Measurements from ENCODE around the gene MYBBP1A. TPM values are rescaled to one million over a fixed set of nuclear protein-coding genes. Genes with fewer than 3 reads are reported as not detected.
A peak's percentile ranks its signal among the peaks of the same experiment; 100 is the strongest.

MYBBP1A gene
- total RNA-seq, 1 experiment from 2014 or later, result 130 TPM

DNA sequence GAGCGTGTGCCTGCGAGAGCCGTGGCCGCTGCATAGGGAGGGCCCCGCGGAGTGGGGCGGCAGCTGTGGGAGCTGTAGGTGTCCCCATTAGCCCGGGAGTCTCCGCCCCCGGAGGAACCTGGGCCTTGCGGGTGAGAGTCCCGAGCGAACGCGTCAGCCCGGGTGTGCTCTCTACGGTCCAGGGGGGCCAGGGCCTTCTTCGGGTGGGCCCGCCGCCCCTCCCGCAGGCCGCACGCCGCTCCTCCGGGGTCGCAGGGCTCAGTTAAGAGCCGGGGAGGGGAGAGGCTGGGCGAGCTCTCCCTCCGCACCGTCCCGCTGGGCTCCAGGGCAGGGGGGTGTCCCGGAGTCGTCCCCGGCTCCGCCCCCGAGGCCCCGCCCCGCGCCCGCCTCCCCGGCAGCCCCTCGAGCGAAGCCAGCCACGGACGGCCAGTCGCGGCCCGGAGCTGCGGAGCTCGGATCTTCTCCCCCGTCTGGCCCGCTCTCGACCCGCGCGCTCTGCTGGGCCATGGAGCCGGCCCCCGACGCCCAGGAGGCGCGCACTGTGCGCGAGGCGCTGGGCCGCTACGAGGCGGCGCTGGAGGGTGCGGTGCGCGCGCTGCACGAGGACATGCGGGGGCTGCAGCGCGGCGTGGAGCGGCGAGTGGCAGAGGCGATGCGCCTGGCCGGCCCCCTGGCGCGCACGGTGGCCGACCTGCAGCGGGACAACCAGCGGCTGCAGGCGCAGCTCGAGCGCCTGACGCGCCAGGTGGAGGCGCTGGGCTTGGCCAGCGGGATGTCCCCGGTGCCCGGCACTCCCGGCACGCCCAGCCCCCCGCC lies 29.1 kb upstream of the MYBBP1A start, which contains the start of gene SMTNL2:
Gene SMTNL2 (plus strand): TSS at position 429 of the 816 bp plus-strand sequence. CDS start 77 bp downstream, at position 506.
- CTCF ChIA-PET, result interaction anchor here (2.0 kb wide), 1 partner anchor 17 kb away, joined by 19 read pairs; no protein-coding TSS in a partner anchor
- TF ChIP-seq, protein P1, sequence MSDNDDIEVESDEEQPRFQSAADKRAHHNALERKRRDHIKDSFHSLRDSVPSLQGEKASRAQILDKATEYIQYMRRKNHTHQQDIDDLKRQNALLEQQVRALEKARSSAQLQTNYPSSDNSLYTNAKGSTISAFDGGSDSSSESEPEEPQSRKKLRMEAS (IDR thresholded peaks at IDR 0.05), result peak; percentile 46; the same call in 1 of the 2 replicates
- TF ChIP-seq ZFX (IDR thresholded peaks at IDR 0.05) (peak; percentile 55), CEBPB (IDR thresholded peaks at IDR 0.05; ENCODE audit: low read depth) (no peak), FOSL1 (IDR thresholded peaks at IDR 0.05; ENCODE audit: low read depth) (no peak), CBX3 (IDR thresholded peaks at IDR 0.05; ENCODE audit: low read depth) (no peak), EGR1 (IDR thresholded peaks at IDR 0.05; ENCODE audit: low read depth) (no peak), RAD21 (IDR thresholded peaks at IDR 0.05; ENCODE audit: low read depth) (no peak), POLR2AphosphoS5 (IDR thresholded peaks at IDR 0.05; ENCODE audit: low read depth, low read length) (0 out of 2 replicates have a peak, but pooled peaks have one; percentile 27)
- DNase-seq (ENCODE audit: low read depth, low spot score), result no peak

DNA sequence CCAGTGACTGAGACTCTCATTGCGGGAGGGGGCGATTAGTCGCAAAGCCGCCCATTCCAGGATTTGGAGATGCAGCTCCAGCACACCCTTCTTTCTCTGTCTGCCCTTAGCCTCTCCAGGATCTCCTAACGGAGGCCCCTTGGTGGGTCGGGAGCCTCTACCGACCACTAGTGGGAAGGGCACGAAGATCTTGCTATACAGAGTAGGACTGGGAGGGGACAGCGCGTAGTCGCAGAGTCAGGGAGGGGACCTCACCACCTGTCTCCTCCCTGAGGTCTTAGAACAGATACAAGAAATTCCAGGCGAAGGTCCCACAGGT lies 28.6 kb upstream of the MYBBP1A start:
- Histone ChIP-seq H3K4me3 (replicated peaks in 1 of 2; ENCODE audit: low read depth in 1 of 2, low read length in 2 of 2) (peak overlapping the region; percentile 51 to 65), H3K9me2 (ENCODE audit: insufficient read depth) (no peaks in the 10 kb centered on the region), H3K79me2 (ENCODE audit: insufficient read depth, low read length) (no peaks in the 10 kb centered on the region), H3K4me2 (ENCODE audit: low read length) (peak overlapping the region; percentile 98), H3K9me3 (ENCODE audit: control insufficient read depth in 1 of 2, insufficient read depth in 1 of 2, low read depth in 1 of 2, low read length in 2 of 2) (no peaks in the 10 kb centered on the region), H2AFZ (ENCODE audit: low read depth, low read length, poor library complexity, severe bottlenecking) (peak overlapping the region; percentile 98), H3K27ac (ENCODE audit: low read depth, low read length) (peak overlapping the region; percentile 46; the same call in 1 of the 2 replicates), H3K27me3 (ENCODE audit: insufficient read depth, low read length) (peaks cover 5% of the 10 kb centered on the region; the same call in 1 of the 2 replicates), H3K9ac (ENCODE audit: low read length) (peak overlapping the region; percentile 55), H4K20me1 (ENCODE audit: insufficient read depth) (no peaks in the 10 kb centered on the region), H3K36me3 (ENCODE audit: control insufficient read depth in 1 of 2, insufficient read depth in 2 of 2, low read length in 2 of 2) (no peaks in the 10 kb centered on the region), H3K4me1 (ENCODE audit: control insufficient read depth in 1 of 2, insufficient read depth in 2 of 2, low read length in 2 of 2) (peaks cover 5 to 23% of the 10 kb centered on the region in 2 experiments; a peak in 3 of 4 replicates)
- BruUV-seq (replicated peaks), result no TSS peak
- POLR2A ChIA-PET, result interaction anchor here (1.0 to 1.4 kb wide), 2 partner anchors 8 to 17 kb away, joined by 3 to 4 read pairs; no protein-coding TSS in a partner anchor
- intact Hi-C loops (cut with micrococcal nuclease), result no loop called here
- peak; percentile 83 for ATAC-seq
- CTCF ChIA-PET, result interaction anchor here (2.0 kb wide), 1 partner anchor 17 kb away, joined by 19 read pairs; no protein-coding TSS in a partner anchor
- RAD21 ChIA-PET (ENCODE audit: low non-redundant PET in 1 of 2, low total read pairs in 2 of 2, uncharacterized antibody in 2 of 2, unreplicated experiment in 2 of 2), result no interaction called here
- DNase-seq (ENCODE audit: low read depth, low spot score), result peak; percentile 31
- TF ChIP-seq CEBPB (IDR thresholded peaks at IDR 0.05; ENCODE audit: low read depth), result no peak
- TF ChIP-seq, protein P2, sequence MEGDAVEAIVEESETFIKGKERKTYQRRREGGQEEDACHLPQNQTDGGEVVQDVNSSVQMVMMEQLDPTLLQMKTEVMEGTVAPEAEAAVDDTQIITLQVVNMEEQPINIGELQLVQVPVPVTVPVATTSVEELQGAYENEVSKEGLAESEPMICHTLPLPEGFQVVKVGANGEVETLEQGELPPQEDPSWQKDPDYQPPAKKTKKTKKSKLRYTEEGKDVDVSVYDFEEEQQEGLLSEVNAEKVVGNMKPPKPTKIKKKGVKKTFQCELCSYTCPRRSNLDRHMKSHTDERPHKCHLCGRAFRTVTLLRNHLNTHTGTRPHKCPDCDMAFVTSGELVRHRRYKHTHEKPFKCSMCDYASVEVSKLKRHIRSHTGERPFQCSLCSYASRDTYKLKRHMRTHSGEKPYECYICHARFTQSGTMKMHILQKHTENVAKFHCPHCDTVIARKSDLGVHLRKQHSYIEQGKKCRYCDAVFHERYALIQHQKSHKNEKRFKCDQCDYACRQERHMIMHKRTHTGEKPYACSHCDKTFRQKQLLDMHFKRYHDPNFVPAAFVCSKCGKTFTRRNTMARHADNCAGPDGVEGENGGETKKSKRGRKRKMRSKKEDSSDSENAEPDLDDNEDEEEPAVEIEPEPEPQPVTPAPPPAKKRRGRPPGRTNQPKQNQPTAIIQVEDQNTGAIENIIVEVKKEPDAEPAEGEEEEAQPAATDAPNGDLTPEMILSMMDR (IDR thresholded peaks at IDR 0.05 in 2 of 3, conservative IDR thresholded peaks at IDR 0.05 in 1 of 3; ENCODE audit: borderline replicate concordance in 1 of 3, insufficient read depth in 1 of 3, low read depth in 2 of 3, low read length in 2 of 3), result peak in 2 of 3 experiments; percentile 50 to 55; a peak in 4 of 6 replicates
- no peak for TF ChIP-seq ELF1 (IDR thresholded peaks at IDR 0.05; ENCODE audit: borderline replicate concordance, low read depth)

More for the DNA sequence above, 29.1 kb upstream of the MYBBP1A start, which contains the start of gene SMTNL2:
- POLR2A ChIA-PET, result interaction anchor here (1.0 to 1.4 kb wide), 2 partner anchors 9 to 17 kb away, joined by 3 to 4 read pairs; no protein-coding TSS in a partner anchor
- Histone ChIP-seq H3K4me1 (ENCODE audit: control insufficient read depth in 1 of 2, insufficient read depth in 2 of 2, low read length in 2 of 2) (peaks cover 5 to 23% of the 10 kb centered on the region in 2 experiments; a peak in 3 of 4 replicates), H3K4me2 (ENCODE audit: low read length) (peak within 1 kb of the TSS; percentile 98), H3K27me3 (ENCODE audit: insufficient read depth, low read length) (peaks cover 5% of the 10 kb centered on the region; the same call in 1 of the 2 replicates), H3K9me2 (ENCODE audit: insufficient read depth) (no peaks in the 10 kb centered on the region), H3K9me3 (ENCODE audit: control insufficient read depth in 1 of 2, insufficient read depth in 1 of 2, low read depth in 1 of 2, low read length in 2 of 2) (no peaks in the 10 kb centered on the region), H3K36me3 (ENCODE audit: control insufficient read depth in 1 of 2, insufficient read depth in 2 of 2, low read length in 2 of 2) (no peaks in the 10 kb centered on the region), H3K4me3 (replicated peaks in 1 of 2; ENCODE audit: low read depth in 1 of 2, low read length in 2 of 2) (peak within 1 kb of the TSS; percentile 51 to 65), H3K27ac (ENCODE audit: low read depth, low read length) (peak within 1 kb of the TSS; percentile 46; the same call in 1 of the 2 replicates), H4K20me1 (ENCODE audit: insufficient read depth) (no peaks in the 10 kb centered on the region), H3K79me2 (ENCODE audit: insufficient read depth, low read length) (no peaks in the 10 kb centered on the region), H3K9ac (ENCODE audit: low read length) (peak within 1 kb of the TSS; percentile 55), H2AFZ (ENCODE audit: low read depth, low read length, poor library complexity, severe bottlenecking) (peak within 1 kb of the TSS; percentile 98)
- ATAC-seq, result peak; percentile 79
- no TSS peak for BruUV-seq (replicated peaks)
- RAD21 ChIA-PET (ENCODE audit: low non-redundant PET in 1 of 2, low total read pairs in 2 of 2, uncharacterized antibody in 2 of 2, unreplicated experiment in 2 of 2), result no interaction called here
- intact Hi-C loops (cut with micrococcal nuclease), result no loop called here
